Uterus (tissue), 4 donors: ENCODE data around the gene LYRM4. TPM values are rescaled to one million over a fixed set of nuclear protein-coding genes. Genes with fewer than 3 reads are reported as not detected.

Experiments used
- DNase-seq, 2 donors: peaks; one replicate each; pipeline ENCODE4 v3.0.0-alpha.2; 2019 to 2020
- H3K27ac ChIP-seq, 2 donors: fragments of 200-600 bp; sonication (generic); 1 replicate in 1 of 2; 2 replicates in 1 of 2; pipeline ENCODE4 v1.5.1; 2016 to 2018
- H3K27me3 ChIP-seq, 2 donors: fragments of 200-600 bp; sonication (generic); one replicate each; pipeline ENCODE4 v1.5.1; 2018 to 2019; ENCODE audit warnings: control low read depth in 1 of 2
- H3K36me3 ChIP-seq, 2 donors: fragments of 200-600 bp; sonication (generic); one replicate each; pipeline ENCODE4 v1.5.1; 2019; ENCODE audit warnings: control low read depth in 1 of 2
- H3K4me1 ChIP-seq, 2 donors: fragments of 200-600 bp; sonication (generic); one replicate each; pipeline ENCODE4 v1.5.1; 2018 to 2019; ENCODE audit warnings: control low read depth in 1 of 2
- H3K4me3 ChIP-seq, 2 donors: fragments of 200-600 bp; sonication (generic); 1 replicate in 1 of 2; 2 replicates in 1 of 2; pipeline ENCODE4 v1.5.1; 2018 to 2019; ENCODE audit warnings: mild to moderate bottlenecking in 1 of 2
- H3K9me3 ChIP-seq, 2 donors: fragments of 200-600 bp; sonication (generic); one replicate each; pipeline ENCODE4 v1.5.1; 2019; ENCODE audit warnings: control low read depth in 1 of 2
- CTCF ChIP-seq, 4 experiments: fragments of 200-600 bp in 2 of 4; fragments of 450-650 bp in 2 of 4; sonication (generic) in 2 of 4; IDR thresholded peaks; one replicate each; pipeline ENCODE4 v1.5.1; 2016 to 2019; ENCODE audit warnings: antibody characterized with exemption in 4 of 4, mild to moderate bottlenecking in 2 of 4, moderate library complexity in 1 of 4
- POLR2A ChIP-seq, 2 donors: fragments of 450-650 bp; IDR thresholded peaks; one replicate each; pipeline ENCODE4 v1.6.1; 2016; ENCODE audit warnings: antibody characterized with exemption in 2 of 2, mild to moderate bottlenecking in 1 of 2, moderate library complexity in 1 of 2
- intact Hi-C: fragments of 100-400 bp; cut with DNase I; formaldehyde crosslinking; loops from one replicate; pipeline ENCODE4 v1.15.1; 2023; ENCODE audit warnings: low total_unique reads
- total RNA-seq, 4 donors: library from RNA; depleted of rRNA in 3 of 4; stranded (reverse); fragments of >200 nt in 3 of 4; gene quantifications; one replicate each; pipeline versions ENCODE4 v1.1.0 to v1.2.4, GENCODE V29; 2014 to 2023
- donor health status: DM: yes; HTN: yes; CAD: no.

LYRM4 gene
- total RNA-seq, 4 donors from 2014 or later = 3.1 to 33.0 (median 15.7) TPM

- intact Hi-C loops = no loop called here
- no peak for DNase-seq
- no peaks in the 10 kb centered on the region for H3K36me3 ChIP-seq
- no peaks in the 10 kb centered on the region for H3K9me3 ChIP-seq
- no peak for TF ChIP-seq CTCF (IDR thresholded peaks at IDR 0.05)
- no peak for TF ChIP-seq POLR2A (IDR thresholded peaks at IDR 0.05)
- no peaks in the 10 kb centered on the region for H3K4me1 ChIP-seq
- no peaks in the 10 kb centered on the region for H3K27me3 ChIP-seq
- H3K4me3 ChIP-seq = no peak overlapping the region
- no peak overlapping the region for H3K27ac ChIP-seq
Measured at GRCh38 chr6:5235830-5236229, 24.9 kb downstream of the LYRM4 start.

GRCh38 chr6:5234874-5235273, 25.9 kb downstream of the LYRM4 start:
- H3K27me3 ChIP-seq = no peaks in the 10 kb centered on the region
- TF ChIP-seq CTCF (IDR thresholded peaks at IDR 0.05) (no peak), POLR2A (IDR thresholded peaks at IDR 0.05) (no peak)
- DNase-seq = no peak

GRCh38 chr6:5231289-5231688, 29.5 kb downstream of the LYRM4 start:
- Histone ChIP-seq H3K4me3 (no peak overlapping the region), H3K36me3 (no peaks in the 10 kb centered on the region), H3K27ac (no peak overlapping the region), H3K9me3 (no peaks in the 10 kb centered on the region), H3K27me3 (no peaks in the 10 kb centered on the region), H3K4me1 (no peaks in the 10 kb centered on the region)
- no peak for TF ChIP-seq POLR2A (IDR thresholded peaks at IDR 0.05)
- intact Hi-C loops = no loop called here
- DNase-seq = no peak

More at GRCh38 chr6:5234874-5235273, 25.9 kb downstream of the LYRM4 start:
- H3K36me3 ChIP-seq = no peaks in the 10 kb centered on the region
- H3K4me1 ChIP-seq = no peaks in the 10 kb centered on the region
- H3K4me3 ChIP-seq = no peak overlapping the region
- no peak overlapping the region for H3K27ac ChIP-seq
- H3K9me3 ChIP-seq = no peaks in the 10 kb centered on the region
- intact Hi-C loops = no loop called here

GRCh38 chr6:5230081-5230480, 30.7 kb downstream of the LYRM4 start:
- Histone ChIP-seq H3K9me3 (no peaks in the 10 kb centered on the region), H3K4me3 (no peak overlapping the region), H3K27me3 (no peaks in the 10 kb centered on the region), H3K36me3 (no peaks in the 10 kb centered on the region), H3K27ac (no peak overlapping the region), H3K4me1 (no peaks in the 10 kb centered on the region)
- no peak for DNase-seq
- no peak for TF ChIP-seq CTCF (IDR thresholded peaks at IDR 0.05)
- no peak for TF ChIP-seq POLR2A (IDR thresholded peaks at IDR 0.05)
- intact Hi-C loops = no loop called here

- TF ChIP-seq POLR2A (IDR thresholded peaks at IDR 0.05) (no peak), CTCF (IDR thresholded peaks at IDR 0.05) (no peak)
- Histone ChIP-seq H3K27me3 (no peaks in the 10 kb centered on the region), H3K4me3 (no peak overlapping the region), H3K36me3 (no peaks in the 10 kb centered on the region), H3K9me3 (no peaks in the 10 kb centered on the region), H3K27ac (no peak overlapping the region), H3K4me1 (no peaks in the 10 kb centered on the region)
- intact Hi-C loops = no loop called here
- no peak for DNase-seq
Measured at GRCh38 chr6:5229356-5229755, 31.4 kb downstream of the LYRM4 start.

GRCh38 chr6:5223309-5223708, 37.4 kb downstream of the LYRM4 start:
- no peak overlapping the region for H3K27ac ChIP-seq
- TF ChIP-seq POLR2A (IDR thresholded peaks at IDR 0.05) = no peak
- TF ChIP-seq CTCF (IDR thresholded peaks at IDR 0.05) = no peak
- no peak for DNase-seq
- no peaks in the 10 kb centered on the region for H3K4me1 ChIP-seq
- no peaks in the 10 kb centered on the region for H3K36me3 ChIP-seq
- H3K27me3 ChIP-seq = no peaks in the 10 kb centered on the region
- intact Hi-C loops = no loop called here
- no peaks in the 10 kb centered on the region for H3K9me3 ChIP-seq
- H3K4me3 ChIP-seq = no peak overlapping the region
